Transverse colon (tissue), 4 donors: ENCODE results near the gene LRIT1. TPM values are rescaled to one million over a fixed set of nuclear protein-coding genes. Genes with fewer than 3 reads are reported as not detected.

ENCODE experiments used
- DNase-seq: peaks from one replicate; pipeline ENCODE4 v3.0.0-alpha.2; 2019
- H3K27ac ChIP-seq, 4 donors: fragments of 200-600 bp; sonication (generic); 2 replicates each; pipeline ENCODE4 v1.5.1; 2016 to 2018; ENCODE audit warnings: inconsistent platforms in 4 of 4
- H3K27me3 ChIP-seq: fragments of 200-600 bp; sonication (generic); 2 replicates; pipeline ENCODE4 v1.5.1; 2017; ENCODE audit warnings: inconsistent platforms
- H3K36me3 ChIP-seq, 4 donors: fragments of 200-600 bp; sonication (generic); 2 replicates each; pipeline ENCODE4 v1.5.1; 2017 to 2019; ENCODE audit warnings: inconsistent platforms in 4 of 4
- H3K4me1 ChIP-seq, 4 donors: fragments of 200-600 bp; sonication (generic); 2 replicates each; pipeline ENCODE4 v1.5.1; 2017 to 2020; ENCODE audit warnings: inconsistent platforms in 4 of 4
- H3K4me3 ChIP-seq, 4 donors: fragments of 200-600 bp; sonication (generic); 1 replicate in 1 of 4; 2 replicates in 3 of 4; pipeline versions ENCODE4 v1.5.1 to v1.6.1; 2017 to 2019; ENCODE audit warnings: inconsistent platforms in 4 of 4
- H3K9me3 ChIP-seq, 2 donors: fragments of 200-600 bp; sonication (generic); 2 replicates each; pipeline ENCODE4 v1.5.1; 2017 to 2019; ENCODE audit warnings: inconsistent platforms in 2 of 2
- CTCF ChIP-seq, 5 experiments: fragments of 200-600 bp in 3 of 5; fragments of 450-650 bp in 2 of 5; sonication (generic) in 3 of 5; IDR thresholded peaks; 1 replicate in 2 of 5; 2 replicates in 3 of 5; pipeline ENCODE4 v1.5.1; 2016 to 2017; ENCODE audit warnings: antibody characterized with exemption in 5 of 5, inconsistent platforms in 3 of 5, mild to moderate bottlenecking in 2 of 5, moderate library complexity in 1 of 5
- EP300 ChIP-seq: sonication (generic); formaldehyde crosslinking; IDR thresholded peaks from one replicate; pipeline ENCODE4 v1.6.1; 2017; ENCODE audit warnings: antibody characterized with exemption, low read depth
- POLR2A ChIP-seq: fragments of 450-650 bp; IDR thresholded peaks from one replicate; pipeline ENCODE4 v1.6.1; 2016; ENCODE audit warnings: antibody characterized with exemption, mild to moderate bottlenecking, moderate library complexity
- POLR2AphosphoS5 ChIP-seq, 3 donors: sonication (generic); formaldehyde crosslinking; IDR thresholded peaks; one replicate each; pipeline ENCODE4 v1.6.1; 2016; ENCODE audit warnings: antibody characterized with exemption in 3 of 3
- WGBS, 2 donors: methylation state at CpG; one replicate each; pipeline ENCODE4 v1.1.5; 2018; ENCODE audit warnings: low coverage in 1 of 2; 5-methylcytosine and 5-hydroxymethylcytosine counted together
- in situ Hi-C, 4 donors: fragments of 200-750 bp; cut with MboI; loops; one replicate each; pipeline versions ENCODE4 v1.15.0 to v1.15.1; 2017; ENCODE audit warnings: low sequenced_read_pairs in 3 of 4, low pct_ligation_motif_present in 1 of 4, low pct_unique_long_range_greater_than_20kb in 1 of 4
- intact Hi-C: fragments of 100-400 bp; cut with DNase I; formaldehyde crosslinking; loops from one replicate; pipeline ENCODE4 v1.15.1; 2023; ENCODE audit warnings: low total_unique reads
- total RNA-seq, 4 donors: library from RNA; depleted of rRNA; stranded (reverse); fragments of >200 nt; gene quantifications; one replicate each; pipeline ENCODE4 v1.1.0, GENCODE V29; 2016

Gene LRIT1
- total RNA-seq, 4 donors from 2014 or later = not detected

GRCh38 chr10:84195044-84195830 lies 46.1 kb downstream of the LRIT1 start:
- in situ Hi-C loops (no loop called here), intact Hi-C loops (no loop called here)
- peak overlapping the region; percentile 84 to 88 (median 86) for H3K27ac ChIP-seq
- no peaks in the 10 kb centered on the region for H3K36me3 ChIP-seq
- peaks cover 26% of the 10 kb centered on the region for H3K27me3 ChIP-seq
- peak; percentile 19 for DNase-seq
- peaks cover 11 to 56% (median 48%) of the 10 kb centered on the region in 4 donors for H3K4me1 ChIP-seq
- H3K4me3 ChIP-seq = peak overlapping the region; percentile 38 to 66 (median 58)
- 26% methylated on average over 36 of the region's 43 CpGs; no CpG with 5 or more reads in 1 of the 2 donors for WGBS, 2 donors
- TF ChIP-seq POLR2A (no peak), EP300 (no peak), CTCF (IDR thresholded peaks at IDR 0.05) (no peak), POLR2AphosphoS5 (IDR thresholded peaks at IDR 0.05) (no peak)
- no peaks in the 10 kb centered on the region for H3K9me3 ChIP-seq

DNA sequence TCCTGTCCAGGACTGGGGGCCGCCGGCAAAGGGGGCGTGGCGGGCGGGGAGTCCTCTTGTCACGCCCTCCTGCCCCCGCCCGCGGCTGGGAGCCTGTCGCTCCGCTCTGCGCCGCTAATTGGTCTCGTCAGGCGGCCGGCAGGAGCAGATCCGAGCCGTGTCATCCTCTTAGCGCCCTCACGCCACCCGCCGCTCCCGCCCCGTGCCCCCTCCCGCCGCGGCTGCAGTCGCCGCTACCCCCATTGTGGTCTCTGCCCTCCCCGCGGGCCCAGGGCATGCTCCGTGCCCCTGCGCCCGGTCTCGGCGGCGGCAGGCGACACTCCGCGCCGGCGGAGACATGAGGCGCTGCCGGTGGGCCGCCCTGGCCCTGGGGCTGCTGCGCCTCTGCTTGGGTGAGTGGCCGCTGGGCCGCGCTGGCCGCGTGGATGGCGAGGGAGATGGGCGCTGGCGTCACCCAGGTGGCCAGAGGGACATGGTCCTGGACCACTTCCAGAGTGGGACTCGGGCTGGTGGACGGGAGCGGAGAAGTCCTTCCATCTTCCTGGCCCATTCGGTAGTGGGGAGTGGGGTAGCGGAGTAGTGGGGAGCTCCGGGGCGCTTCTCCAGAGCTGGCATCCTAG lies 46.8 kb downstream of the LRIT1 start, which contains the start of gene CDHR1:
Gene CDHR1 (plus strand): TSS at position 114 of the 620 bp plus-strand sequence. CDS start 224 bp downstream, at position 338.
- H3K36me3 ChIP-seq = no peaks in the 10 kb centered on the region
- intact Hi-C loops (no loop called here), in situ Hi-C loops (no loop called here)
- H3K27ac ChIP-seq = peak within 1 kb of the TSS; percentile 84 to 88 (median 86)
- peak in 2 of 3 donors; percentile 56 to 57 for TF ChIP-seq POLR2AphosphoS5 (IDR thresholded peaks at IDR 0.05)
- TF ChIP-seq CTCF (IDR thresholded peaks at IDR 0.05) = no peak
- peak; percentile 56 for TF ChIP-seq POLR2A
- peak; percentile 72 for DNase-seq
- peak within 1 kb of the TSS; percentile 38 to 66 (median 58) for H3K4me3 ChIP-seq
- H3K4me1 ChIP-seq = peaks cover 11 to 49% (median 48%) of the 10 kb centered on the region in 4 donors
- WGBS, 2 donors = 3% methylated on average over 18 of the region's 61 CpGs; no CpG with 5 or more reads in 1 of the 2 donors
- H3K27me3 ChIP-seq = peaks cover 26% of the 10 kb centered on the region
- no peaks in the 10 kb centered on the region for H3K9me3 ChIP-seq

DNA sequence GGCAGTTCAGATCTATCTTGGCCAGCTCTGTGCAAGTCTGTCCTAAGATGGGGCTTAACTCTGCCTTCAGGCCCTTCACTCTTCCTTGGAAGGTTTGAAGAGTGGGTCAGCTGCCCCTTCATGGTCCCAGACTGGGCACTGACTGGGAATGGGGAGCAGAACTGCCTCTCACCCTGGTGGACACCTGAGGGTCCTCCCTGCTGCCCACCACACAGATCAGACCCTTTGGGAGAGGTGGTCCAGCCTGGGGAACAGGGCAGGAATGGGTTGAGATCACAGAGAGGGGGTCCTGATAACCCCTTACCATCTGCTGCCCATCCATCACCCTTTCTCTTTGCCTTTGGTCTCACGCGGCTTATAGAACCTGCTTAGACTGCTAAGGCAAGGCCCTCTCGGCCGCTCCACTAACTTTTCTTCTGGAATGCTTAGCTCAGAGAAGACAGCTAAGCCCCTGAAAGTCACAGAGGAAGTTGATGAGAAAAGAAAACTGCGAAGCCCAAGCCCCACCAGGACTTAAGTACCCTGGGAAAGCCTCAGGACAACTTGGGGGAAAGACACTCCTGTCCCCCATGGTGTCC lies 47.4 kb downstream of the LRIT1 start:
- peaks cover 26% of the 10 kb centered on the region for H3K27me3 ChIP-seq
- H3K27ac ChIP-seq = peak overlapping the region in 3 of 4 donors; percentile 85 to 88 (median 87)
- in situ Hi-C loops = no loop called here
- 26% methylated on average over 5 of the region's 5 CpGs; no CpG with 5 or more reads in 1 of the 2 donors for WGBS, 2 donors
- DNase-seq = peak; percentile 5
- H3K4me1 ChIP-seq = peaks cover 11 to 43% (median 42%) of the 10 kb centered on the region in 4 donors
- H3K36me3 ChIP-seq = no peaks in the 10 kb centered on the region
- no peaks in the 10 kb centered on the region for H3K9me3 ChIP-seq
- peak overlapping the region; percentile 38 to 66 (median 58) for H3K4me3 ChIP-seq
- TF ChIP-seq EP300 = no peak
- TF ChIP-seq POLR2AphosphoS5 (IDR thresholded peaks at IDR 0.05) = no peak
- TF ChIP-seq CTCF (IDR thresholded peaks at IDR 0.05) = no peak
- TF ChIP-seq POLR2A = no peak
- intact Hi-C loops = no loop called here

DNA sequence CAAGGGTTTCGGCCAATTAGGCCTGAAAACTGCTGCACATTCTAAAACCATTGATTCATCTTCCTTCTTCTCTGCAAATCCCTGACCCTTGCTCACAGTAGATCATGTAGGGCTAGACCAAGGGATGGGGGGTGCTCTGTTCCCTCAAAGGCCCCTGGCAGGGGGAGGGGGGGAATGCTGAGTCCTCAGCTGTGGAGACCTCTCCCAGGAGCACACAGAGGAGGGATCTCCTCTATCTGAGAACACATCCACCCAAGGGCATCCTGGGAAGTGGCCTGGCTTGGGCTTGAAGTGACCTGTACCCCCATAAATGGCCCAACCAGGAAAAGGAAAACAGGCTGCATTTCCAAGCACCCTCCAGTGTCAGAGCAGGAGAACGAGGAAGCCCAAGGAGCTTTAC lies 48.0 kb downstream of the LRIT1 start:
- Histone ChIP-seq H3K27ac (no peak overlapping the region), H3K9me3 (no peaks in the 10 kb centered on the region), H3K4me3 (no peak overlapping the region), H3K36me3 (no peaks in the 10 kb centered on the region), H3K27me3 (peaks cover 26% of the 10 kb centered on the region), H3K4me1 (peaks cover 11 to 45% (median 43%) of the 10 kb centered on the region in 4 donors)
- intact Hi-C loops (no loop called here), in situ Hi-C loops (no loop called here)
- TF ChIP-seq POLR2A (no peak), CTCF (IDR thresholded peaks at IDR 0.05) (no peak), EP300 (no peak), POLR2AphosphoS5 (IDR thresholded peaks at IDR 0.05) (no peak)
- 79 to 100% methylated on average over 1 to 2 of the region's 2 CpGs for WGBS, 2 donors
- DNase-seq = no peak
